Stimulated activated CD8-positive, alpha-beta memory T cell treated with anti-CD3 and anti-CD28 coated beads, Interleukin-7, amount 100 ng/mL, for 24 hours (primary cell): ENCODE measurements around the gene TAF7.
A peak's percentile ranks its signal among the peaks of the same experiment; 100 is the strongest.
"Not testable (repeated sequence)": the region's sequence is repeated elsewhere in the genome, so short reads cannot be mapped to it uniquely, and the experiment has no call there.

Experiments
- DNase-seq: peaks from one replicate; pipeline ENCODE4 v3.0.0-alpha.2; 2020; ENCODE audit warnings: low read depth

The TAF7 gene, protein sequence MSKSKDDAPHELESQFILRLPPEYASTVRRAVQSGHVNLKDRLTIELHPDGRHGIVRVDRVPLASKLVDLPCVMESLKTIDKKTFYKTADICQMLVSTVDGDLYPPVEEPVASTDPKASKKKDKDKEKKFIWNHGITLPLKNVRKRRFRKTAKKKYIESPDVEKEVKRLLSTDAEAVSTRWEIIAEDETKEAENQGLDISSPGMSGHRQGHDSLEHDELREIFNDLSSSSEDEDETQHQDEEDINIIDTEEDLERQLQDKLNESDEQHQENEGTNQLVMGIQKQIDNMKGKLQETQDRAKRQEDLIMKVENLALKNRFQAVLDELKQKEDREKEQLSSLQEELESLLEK

DNA sequence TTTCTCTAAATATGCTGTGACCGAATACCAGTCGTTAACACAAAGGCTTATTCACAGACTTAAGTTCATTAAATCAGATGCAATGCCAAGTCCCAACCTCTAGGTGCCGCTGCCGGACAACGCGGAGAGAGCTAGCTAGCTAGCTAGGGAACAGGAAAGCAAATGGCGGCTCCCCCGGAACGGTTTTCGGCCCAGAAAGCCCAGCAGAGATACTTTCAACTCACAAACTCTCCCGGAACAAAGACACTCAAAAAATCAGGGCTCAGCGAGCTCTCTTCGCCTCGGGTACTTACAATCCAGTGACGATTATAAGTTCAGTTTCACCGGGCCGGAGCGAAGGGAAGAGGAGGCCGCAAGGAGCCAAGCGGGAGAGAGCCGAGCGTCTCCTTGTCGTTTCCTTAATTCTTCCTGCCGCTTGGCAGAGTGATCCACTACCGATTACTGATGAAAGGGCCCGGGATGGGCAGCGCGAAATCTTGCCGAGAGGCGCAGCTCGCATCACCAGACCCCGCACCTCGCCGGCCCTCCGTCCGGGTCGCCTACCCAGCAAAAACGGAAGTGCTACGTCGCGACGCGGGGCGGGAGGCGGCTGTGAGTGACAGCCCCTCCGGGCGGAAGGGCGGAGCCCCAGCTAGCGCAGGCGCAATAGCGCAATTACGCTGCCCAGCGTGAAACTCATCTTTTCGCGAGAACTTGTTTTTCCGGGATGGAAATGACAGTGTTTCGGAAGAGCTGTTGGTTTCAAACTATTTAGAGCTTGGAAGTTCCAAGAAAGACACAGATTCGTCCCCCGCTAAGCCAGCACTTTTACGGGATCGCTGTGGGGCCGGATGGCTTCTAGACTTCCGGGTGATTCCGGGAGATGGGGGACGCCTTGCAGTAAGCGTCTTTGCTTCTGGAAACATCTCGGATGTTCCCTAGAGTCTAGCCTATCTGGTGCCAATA is at the start of gene TAF7:
TSS of gene TAF7 (minus strand) at position 560 of the 945 bp plus-strand sequence. CDS start 740 bp downstream, outside the sequence.
- DNase-seq: peak; percentile 80

DNA sequence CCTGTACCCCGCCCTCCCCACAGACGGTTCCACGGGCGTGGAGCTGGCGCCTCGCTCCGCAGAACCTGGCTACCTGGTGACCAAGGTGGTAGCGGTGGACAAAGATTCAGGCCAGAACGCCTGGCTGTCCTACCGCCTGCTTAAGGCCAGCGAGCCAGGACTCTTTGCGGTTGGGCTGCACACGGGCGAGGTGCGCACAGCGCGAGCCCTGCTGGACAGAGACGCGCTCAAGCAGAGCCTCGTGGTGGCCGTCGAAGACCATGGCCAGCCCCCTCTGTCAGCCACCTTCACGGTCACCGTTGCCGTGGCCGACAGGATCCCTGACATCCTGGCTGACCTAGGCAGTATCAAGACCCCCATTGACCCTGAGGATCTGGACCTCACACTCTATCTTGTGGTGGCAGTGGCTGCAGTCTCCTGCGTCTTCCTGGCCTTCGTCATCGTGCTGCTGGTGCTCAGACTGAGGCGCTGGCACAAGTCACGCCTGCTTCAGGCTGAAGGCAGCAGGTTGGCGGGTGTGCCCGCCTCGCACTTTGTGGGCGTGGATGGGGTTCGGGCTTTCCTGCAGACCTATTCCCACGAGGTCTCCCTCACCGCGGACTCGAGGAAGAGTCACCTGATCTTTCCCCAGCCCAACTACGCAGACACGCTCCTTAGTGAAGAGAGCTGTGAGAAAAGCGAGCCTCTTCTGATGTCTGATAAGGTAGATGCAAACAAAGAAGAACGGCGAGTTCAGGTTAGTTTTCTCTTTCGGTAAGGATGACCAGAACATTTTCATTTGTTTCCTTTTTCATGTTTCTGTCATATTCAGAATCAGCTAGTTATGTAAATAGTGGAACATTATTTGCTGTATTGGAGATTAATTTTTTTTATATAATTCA is 45.7 kb upstream of the TAF7 start:
- no peak for DNase-seq

DNA sequence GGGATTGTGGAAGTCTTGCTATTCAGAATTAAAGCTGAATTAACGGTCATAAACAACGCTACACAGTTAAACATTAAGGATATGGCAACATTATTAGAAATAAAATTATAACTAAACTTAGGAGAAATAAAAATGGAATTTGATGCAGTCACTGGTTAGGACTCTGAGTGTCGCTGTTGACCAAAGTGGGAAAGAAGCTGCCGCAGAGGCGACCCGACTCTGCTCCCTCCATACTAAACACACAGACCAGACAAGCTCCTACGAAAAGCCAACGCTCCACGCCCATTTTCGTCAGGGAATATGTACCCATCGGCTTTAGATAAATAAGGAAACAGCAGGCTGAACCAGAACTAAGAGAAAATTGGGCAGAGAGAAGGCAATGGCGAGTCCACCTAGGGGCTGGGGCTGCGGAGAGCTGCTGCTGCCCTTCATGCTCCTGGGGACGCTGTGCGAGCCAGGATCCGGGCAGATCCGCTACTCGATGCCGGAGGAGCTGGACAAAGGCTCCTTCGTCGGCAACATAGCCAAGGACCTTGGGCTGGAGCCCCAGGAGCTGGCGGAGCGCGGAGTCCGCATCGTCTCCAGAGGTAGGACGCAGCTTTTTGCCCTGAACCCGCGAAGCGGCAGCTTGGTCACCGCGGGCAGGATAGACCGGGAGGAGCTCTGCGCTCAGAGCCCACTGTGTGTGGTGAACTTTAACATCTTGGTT is 43.5 kb upstream of the TAF7 start, which contains the start of gene PCDHGA5:
TSS of gene PCDHGA5 (plus strand) at position 211 of the 709 bp plus-strand sequence. CDS start at position 380, 169 bp downstream.
- DNase-seq: no peak

DNA sequence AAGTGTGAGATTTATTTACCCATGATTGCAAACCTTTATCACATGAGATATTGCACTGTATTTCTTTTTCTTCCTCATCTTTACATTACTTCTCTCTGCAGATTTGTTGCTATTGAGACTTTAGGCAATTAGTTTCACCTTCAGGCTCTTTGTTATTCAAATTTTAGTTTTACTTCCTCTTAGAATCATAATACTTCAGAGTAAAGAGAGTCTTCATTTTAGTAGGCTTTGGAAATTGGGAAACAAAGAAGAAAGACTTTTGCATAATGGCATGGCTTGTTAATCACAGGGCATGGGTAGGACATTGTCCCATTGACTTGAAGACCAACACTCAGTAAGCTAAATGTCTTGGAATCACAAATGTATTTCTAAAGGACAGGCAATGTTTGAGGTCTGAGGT is 42.1 kb upstream of the TAF7 start:
- DNase-seq: no peak

DNA sequence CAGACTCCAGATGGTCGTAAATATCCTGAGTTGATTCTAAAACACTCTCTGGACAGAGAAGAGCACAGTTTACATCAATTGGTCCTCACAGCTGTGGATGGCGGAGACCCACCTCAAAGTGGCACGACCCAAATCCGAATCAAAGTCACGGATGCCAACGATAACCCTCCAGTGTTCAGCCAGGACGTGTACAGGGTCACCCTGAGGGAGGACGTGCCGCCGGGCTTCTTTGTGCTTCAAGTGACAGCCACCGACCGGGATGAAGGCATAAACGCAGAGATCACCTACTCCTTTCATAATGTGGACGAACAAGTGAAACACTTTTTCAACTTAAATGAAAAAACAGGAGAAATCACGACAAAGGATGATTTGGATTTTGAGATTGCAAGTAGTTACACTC is 40.1 kb upstream of the TAF7 start:
- DNase-seq: no peak

DNA sequence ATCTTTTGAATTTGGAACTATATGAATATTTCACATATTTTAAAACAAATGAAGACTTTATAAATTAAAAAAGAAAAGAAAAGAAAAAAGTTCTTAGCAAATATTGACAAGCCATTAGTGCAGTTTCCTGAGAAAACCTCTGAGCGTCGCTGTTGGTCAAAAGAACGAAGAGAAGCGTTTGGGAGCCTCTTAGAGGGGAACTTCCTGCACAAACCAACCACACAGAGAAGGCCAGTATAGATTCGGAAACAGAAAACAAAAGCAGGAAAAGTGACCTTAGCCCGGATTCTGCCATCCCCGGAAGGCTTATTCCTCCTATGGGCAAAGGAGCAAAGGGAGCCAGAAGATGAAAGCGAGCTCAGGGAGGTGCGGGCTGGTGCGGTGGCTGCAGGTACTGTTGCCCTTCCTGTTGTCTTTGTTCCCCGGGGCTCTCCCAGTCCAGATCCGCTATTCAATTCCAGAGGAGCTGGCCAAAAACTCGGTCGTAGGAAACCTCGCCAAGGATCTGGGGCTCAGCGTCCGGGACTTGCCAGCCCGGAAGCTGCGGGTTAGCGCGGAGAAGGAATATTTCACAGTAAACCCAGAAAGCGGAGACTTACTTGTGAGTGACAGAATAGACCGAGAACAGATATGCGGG is 39.3 kb upstream of the TAF7 start, which contains the start of gene PCDHGB2:
TSS of gene PCDHGB2 (plus strand) at position 205 of the 637 bp plus-strand sequence. CDS start at position 347, 142 bp downstream.
- DNase-seq: no peak

DNA sequence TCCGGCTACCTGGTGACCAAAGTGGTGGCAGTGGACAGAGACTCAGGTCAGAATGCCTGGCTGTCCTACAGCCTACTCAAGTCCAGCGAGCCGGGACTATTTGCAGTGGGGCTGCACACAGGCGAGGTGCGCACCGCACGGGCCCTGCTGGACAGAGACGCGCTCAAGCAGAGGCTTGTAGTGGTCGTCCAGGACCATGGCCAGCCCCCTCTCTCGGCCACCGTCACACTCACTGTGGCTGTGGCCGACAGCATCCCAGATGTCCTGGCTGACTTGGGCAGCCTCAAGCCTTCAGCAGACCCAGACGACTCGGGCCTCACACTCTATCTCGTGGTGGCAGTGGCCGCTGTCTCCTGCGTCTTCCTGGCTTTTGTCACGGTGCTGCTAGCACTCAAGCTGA is 36.4 kb upstream of the TAF7 start:
- no peak for DNase-seq

DNA sequence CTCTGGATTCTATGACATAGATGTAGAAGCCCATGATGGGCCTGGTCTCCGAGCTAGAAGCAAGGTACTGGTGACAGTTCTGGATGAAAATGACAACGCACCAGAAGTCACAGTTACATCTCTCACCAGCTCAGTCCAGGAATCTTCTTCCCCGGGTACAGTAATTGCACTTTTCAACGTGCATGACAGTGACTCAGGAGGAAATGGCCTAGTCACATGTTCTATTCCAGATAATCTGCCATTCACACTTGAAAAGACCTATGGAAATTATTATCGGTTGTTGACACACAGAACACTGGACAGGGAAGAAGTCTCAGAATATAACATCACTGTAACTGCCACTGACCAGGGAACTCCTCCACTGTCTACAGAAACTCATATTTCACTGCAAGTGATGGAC is 35.5 kb upstream of the TAF7 start:
- no peak for DNase-seq

DNA sequence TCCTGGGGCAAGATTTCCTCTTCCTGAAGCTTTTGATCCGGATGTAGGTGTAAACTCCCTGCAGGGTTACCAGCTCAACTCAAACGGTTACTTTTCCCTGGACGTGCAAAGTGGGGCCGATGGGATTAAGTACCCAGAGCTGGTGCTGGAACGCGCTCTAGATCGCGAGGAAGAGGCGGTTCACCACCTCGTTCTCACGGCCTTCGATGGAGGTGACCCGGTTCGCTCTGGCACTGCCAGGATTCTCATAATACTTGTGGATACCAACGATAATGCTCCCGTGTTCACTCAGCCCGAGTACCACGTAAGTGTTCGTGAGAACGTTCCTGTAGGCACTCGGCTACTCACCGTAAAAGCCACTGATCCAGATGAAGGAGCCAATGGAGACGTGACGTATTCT is 35.1 kb upstream of the TAF7 start:
- DNase-seq: no peak

DNA sequence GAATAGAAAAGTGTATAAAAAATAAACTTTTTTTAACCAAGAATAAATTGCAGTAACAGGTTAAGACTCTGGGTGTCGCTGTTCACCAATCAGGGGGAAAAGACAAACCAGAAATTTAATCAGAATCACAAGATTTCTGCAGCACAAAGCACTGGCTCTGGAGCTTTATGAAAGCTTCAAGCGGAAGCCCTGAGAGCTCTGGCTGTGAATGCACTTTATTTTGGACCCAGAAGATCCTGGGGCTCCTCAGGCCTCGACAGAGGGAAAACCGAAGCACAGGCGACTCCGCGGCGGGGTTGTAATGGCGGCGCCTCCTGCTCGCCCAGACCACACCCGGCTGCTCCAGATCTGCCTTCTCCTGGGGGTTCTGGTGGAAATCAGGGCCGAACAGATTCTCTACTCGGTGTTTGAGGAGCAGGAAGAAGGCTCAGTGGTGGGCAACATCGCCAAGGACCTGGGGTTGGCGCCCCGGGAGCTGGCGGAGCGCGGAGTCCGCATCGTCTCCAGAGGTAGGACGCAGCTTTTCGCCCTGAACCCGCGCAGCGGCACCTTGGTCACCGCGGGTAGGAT is 34.4 kb upstream of the TAF7 start, which contains the start of gene PCDHGA4:
TSS of gene PCDHGA4 (plus strand) at position 122 of the 570 bp plus-strand sequence. CDS start at position 209, 87 bp downstream.
- DNase-seq: no peak

DNA sequence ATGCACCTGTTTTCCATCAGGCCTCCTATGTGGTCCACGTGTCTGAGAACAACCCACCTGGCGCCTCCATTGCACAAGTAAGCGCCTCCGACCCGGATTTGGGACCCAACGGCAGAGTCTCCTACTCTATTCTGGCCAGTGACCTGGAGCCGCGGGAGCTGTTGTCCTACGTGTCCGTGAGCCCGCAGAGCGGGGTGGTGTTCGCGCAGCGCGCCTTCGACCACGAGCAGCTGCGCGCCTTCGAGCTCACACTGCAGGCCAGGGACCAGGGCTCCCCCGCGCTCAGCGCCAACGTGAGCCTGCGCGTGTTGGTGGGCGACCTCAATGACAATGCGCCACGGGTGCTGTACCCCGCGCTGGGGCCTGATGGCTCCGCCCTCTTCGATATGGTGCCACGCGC is 31.0 kb upstream of the TAF7 start:
- DNase-seq: no peak

DNA sequence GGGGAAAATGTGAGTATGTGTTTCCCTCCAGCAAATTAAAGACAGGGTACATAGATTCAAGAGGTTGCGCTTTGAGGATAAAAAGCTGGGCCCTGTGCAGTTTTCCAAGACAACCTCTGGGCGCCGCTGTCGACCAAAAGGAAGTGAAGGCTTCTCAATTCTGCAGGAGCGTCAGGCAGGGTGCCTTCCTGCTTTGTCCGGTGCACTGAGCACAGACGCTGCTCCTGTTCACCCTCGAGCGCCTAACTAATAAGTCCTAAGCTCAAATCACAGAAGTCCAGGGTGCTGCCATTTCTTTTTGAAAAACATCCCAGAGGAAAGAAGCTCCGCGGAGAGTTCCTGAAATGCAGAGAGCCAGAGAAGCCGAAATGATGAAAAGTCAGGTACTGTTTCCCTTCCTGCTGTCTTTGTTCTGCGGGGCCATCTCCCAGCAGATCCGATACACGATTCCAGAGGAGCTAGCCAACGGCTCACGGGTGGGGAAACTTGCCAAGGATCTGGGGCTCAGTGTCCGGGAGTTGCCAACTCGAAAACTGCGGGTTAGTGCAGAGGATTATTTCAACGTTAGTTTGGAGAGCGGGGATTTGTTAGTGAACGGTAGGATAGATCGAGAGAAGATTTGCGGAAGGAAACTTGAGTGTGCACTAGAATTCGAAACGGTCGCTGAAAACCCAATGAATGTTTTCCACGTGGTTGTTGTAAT is 29.5 kb upstream of the TAF7 start, which contains the start of gene PCDHGB1:
TSS of gene PCDHGB1 (plus strand) at position 183 of the 703 bp plus-strand sequence. CDS start at position 345, 162 bp downstream.
- no peak for DNase-seq

DNA sequence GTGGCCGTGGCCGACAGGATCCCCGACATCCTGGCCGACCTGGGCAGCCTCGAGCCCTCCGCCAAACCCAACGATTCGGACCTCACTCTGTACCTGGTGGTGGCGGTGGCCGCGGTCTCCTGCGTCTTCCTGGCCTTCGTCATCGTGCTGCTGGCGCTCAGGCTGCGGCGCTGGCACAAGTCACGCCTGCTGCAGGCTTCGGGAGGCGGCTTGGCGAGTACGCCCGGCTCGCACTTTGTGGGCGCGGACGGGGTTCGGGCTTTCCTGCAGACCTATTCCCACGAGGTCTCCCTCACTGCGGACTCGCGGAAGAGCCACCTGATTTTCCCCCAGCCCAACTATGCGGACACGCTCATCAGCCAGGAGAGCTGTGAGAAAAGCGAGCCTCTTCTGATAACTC is 25.4 kb upstream of the TAF7 start:
- not testable (repeated sequence) for DNase-seq

DNA sequence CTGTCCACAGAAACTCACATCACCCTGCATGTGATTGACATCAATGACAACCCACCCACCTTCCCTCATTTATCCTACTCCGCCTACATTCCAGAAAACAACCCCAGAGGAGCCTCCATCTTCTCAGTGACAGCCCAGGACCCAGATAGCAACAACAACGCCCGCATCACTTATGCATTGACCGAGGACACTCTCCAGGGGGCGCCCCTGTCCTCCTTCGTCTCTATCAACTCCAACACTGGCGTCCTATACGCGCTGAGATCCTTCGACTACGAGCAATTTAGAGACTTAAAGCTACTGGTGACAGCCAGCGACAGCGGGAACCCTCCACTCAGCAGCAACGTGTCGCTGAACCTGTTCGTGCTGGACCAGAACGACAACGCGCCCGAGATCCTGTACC is 24.7 kb upstream of the TAF7 start:
- DNase-seq: no peak

DNA sequence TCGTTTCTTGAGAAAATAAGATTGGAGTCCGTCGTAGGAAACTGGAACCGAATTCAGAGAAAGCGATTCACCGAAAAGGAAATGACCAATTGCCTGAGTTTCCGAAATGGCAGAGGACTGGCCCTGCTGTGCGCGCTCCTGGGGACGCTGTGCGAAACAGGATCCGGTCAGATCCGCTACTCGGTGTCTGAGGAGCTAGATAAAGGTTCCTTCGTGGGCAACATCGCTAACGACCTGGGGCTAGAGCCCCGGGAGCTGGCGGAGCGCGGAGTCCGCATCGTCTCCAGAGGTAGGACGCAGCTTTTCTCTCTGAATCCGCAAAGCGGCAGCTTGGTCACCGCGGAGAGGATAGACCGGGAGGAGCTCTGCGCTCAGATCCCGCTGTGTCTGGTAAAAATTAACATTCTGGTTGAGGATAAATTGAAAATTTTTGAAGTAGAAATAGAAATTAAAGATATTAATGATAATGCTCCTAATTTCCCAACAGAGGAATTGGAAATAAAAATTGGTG is 23.4 kb upstream of the TAF7 start:
- no peak for DNase-seq

DNA sequence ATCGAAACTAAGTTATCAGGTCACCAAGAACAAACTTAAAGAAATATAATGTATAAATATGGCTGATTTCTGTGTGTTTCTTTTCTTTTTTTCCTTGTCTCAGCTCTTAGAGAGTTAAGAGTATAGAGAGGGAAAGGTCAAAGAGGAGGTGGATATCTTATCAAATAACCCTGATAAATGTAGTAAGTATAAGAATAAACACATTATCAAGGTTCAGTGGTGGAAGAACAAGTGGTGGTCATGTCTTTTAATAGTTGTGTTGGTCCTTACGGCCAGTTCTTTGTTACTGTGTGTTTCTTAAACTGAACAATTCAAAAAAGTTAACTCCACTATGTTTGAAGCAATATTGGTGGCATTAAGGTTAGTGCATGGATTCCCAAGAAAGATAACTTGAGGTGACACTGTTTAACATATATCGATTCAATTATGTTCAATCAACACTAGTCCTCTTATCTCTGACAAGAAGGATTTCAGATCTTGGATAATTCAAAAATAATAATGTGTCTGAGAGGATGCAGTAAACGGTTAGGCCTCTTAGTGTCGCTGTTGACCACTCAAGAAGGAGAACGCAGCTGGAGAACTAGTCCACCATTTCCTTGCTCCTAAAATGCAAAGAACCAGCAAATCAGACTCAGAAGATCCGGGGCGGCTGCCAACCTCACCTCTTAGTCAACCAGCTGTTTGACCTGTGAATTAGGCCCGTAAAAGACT is 22.8 kb upstream of the TAF7 start, which contains the start of gene PCDHGA3:
TSS of gene PCDHGA3 (plus strand) at position 588 of the 711 bp plus-strand sequence. CDS start 205 bp downstream, outside the sequence.
- no peak for DNase-seq

DNA sequence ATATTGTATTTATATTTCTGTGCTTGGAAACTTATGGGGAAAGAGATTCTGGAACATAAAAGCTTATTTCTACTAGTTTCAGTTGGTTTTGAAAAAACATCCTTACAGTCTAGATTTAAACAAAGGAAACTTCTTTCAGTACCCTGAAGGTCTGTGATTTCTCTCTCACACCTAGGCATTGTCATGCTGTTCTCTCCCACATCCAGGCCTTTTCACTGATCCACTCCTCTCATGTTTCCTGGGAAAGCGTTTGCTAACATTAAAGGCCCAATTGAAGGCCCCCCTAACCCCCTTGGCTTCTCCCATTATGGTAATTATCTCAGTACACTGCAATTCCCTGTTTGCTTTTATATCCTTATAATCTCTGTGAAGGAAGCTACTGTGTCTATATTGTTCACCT is 22.2 kb upstream of the TAF7 start:
- no peak for DNase-seq

DNA sequence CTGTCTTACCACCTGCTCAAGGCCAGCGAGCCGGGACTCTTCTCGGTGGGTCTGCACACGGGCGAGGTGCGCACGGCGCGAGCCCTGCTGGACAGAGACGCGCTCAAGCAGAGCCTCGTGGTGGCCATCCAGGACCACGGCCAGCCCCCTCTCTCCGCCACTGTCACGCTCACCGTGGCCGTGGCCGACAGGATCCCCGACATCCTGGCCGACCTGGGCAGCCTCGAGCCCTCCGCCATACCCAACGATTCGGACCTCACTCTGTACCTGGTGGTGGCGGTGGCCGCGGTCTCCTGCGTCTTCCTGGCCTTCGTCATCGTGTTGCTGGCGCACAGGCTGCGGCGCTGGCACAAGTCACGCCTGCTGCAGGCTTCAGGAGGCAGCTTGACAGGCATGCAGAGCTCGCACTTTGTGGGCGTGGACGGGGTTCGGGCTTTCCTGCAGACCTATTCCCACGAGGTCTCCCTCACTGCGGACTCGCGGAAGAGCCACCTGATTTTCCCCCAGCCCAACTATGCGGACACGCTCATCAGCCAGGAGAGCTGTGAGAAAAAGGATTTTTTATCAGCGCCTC is 20.3 kb upstream of the TAF7 start:
- DNase-seq: not testable (repeated sequence)
